Spleen (tissue), 7 donors: ENCODE results near the gene CREB3.

ENCODE experiments used
- CTCF ChIP-seq, 11 experiments: fragments of 200-600 bp in 7 of 11; fragments of 450-650 bp in 4 of 11; sonication (generic) in 4 of 11; IDR thresholded peaks in 8 of 11; conservative IDR thresholded peaks in 3 of 11; 1 replicate in 7 of 11; 2 replicates in 4 of 11; pipeline versions ENCODE4 v1.4.0 to v1.8.0; 2016 to 2021; ENCODE audit warnings: antibody characterized with exemption in 11 of 11, inconsistent platforms in 4 of 11, mild to moderate bottlenecking in 1 of 11
- POLR2A ChIP-seq, 3 donors: fragments of 450-650 bp; IDR thresholded peaks; one replicate each; pipeline ENCODE4 v1.5.1; 2017; ENCODE audit warnings: antibody characterized with exemption in 3 of 3, mild to moderate bottlenecking in 1 of 3
- donor health status: DM: no; HTN: no; CAD: no; lungs with moderate emphysema.
- donor health status: DM: no; HTN: no; CAD: no.
- donor health status: DM: no; HTN: no; CAD: no.

GRCh38 chr9:35732800-35733541 is 505 bp downstream of the CREB3 start:
- TF ChIP-seq CTCF (IDR thresholded peaks at IDR 0.05 in 8 of 11, conservative IDR thresholded peaks at IDR 0.05 in 3 of 11) (no peak), POLR2A (IDR thresholded peaks at IDR 0.05) (no peak)
